Mesendoderm (in vitro differentiated cells): ENCODE data around the gene SPPL2A.
"Not testable (repeated sequence)": the region's sequence is repeated elsewhere in the genome, so short reads cannot be mapped to it uniquely, and the experiment has no call there.

Experiments
- DNase-seq: peaks from one replicate; pipeline ENCODE4 v3.0.0; 2013
- H2AK5ac ChIP-seq: 2 replicates; pipeline ENCODE4 v1.6.1; 2013; ENCODE audit warnings: low read length, inconsistent platforms
- H2BK120ac ChIP-seq: 2 replicates; pipeline ENCODE4 v1.6.1; 2013; ENCODE audit warnings: low read depth, mild to moderate bottlenecking, low read length, moderate library complexity, mixed read lengths
- H2BK15ac ChIP-seq: replicated peaks from 2 replicates; pipeline ENCODE4 v1.6.1; 2013; ENCODE audit warnings: low read depth, mild to moderate bottlenecking, moderate library complexity
- H2BK5ac ChIP-seq: 2 replicates; pipeline ENCODE4 v1.6.1; 2013; ENCODE audit warnings: low read length, inconsistent platforms
- H3K18ac ChIP-seq: 2 replicates; pipeline ENCODE4 v1.6.1; 2013; ENCODE audit warnings: mild to moderate bottlenecking, low read length, mixed read lengths
- H3K23ac ChIP-seq: one replicate; pipeline ENCODE4 v1.6.1; 2013; ENCODE audit warnings: low read length
- H3K27ac ChIP-seq: 2 replicates; pipeline ENCODE4 v1.5.1; 2013; ENCODE audit warnings: low read depth, mild to moderate bottlenecking, inconsistent platforms, low read length, moderate library complexity
- H3K27me3 ChIP-seq: 2 replicates; pipeline ENCODE4 v1.6.1; 2013; ENCODE audit warnings: low read length, control low read depth, mild to moderate bottlenecking, inconsistent platforms; ENCODE audit not compliant: insufficient read depth, poor library complexity
- H3K36me3 ChIP-seq: 2 replicates; pipeline ENCODE4 v1.6.1; 2013; ENCODE audit warnings: low read length, inconsistent platforms; ENCODE audit not compliant: control insufficient read depth, insufficient read depth
- H3K4ac ChIP-seq: one replicate; pipeline ENCODE4 v1.6.1; 2013; ENCODE audit warnings: low read depth, mild to moderate bottlenecking, low read length, moderate library complexity
- H3K4me1 ChIP-seq: 2 replicates; pipeline ENCODE4 v1.6.1; 2013; ENCODE audit warnings: low read depth, low read length, inconsistent platforms; ENCODE audit not compliant: control insufficient read depth
- H3K4me2 ChIP-seq: 2 replicates; pipeline ENCODE4 v1.6.1; 2013; ENCODE audit warnings: low read length
- H3K4me3 ChIP-seq: 2 replicates; pipeline ENCODE4 v1.5.1; 2013; ENCODE audit warnings: mild to moderate bottlenecking, low read length
- H3K56ac ChIP-seq: one replicate; pipeline ENCODE4 v1.6.1; 2013; ENCODE audit warnings: low read length
- H3K79me1 ChIP-seq: 2 replicates; pipeline ENCODE4 v1.6.1; 2013; ENCODE audit warnings: low read length, inconsistent platforms
- H3K79me2 ChIP-seq: 2 replicates; pipeline ENCODE4 v1.6.1; 2013; ENCODE audit warnings: mild to moderate bottlenecking, low read length; ENCODE audit not compliant: control insufficient read depth, insufficient read depth
- H3K9ac ChIP-seq: 2 replicates; pipeline ENCODE4 v1.6.1; 2013; ENCODE audit warnings: low read length, inconsistent platforms
- H4K5ac ChIP-seq: one replicate; pipeline ENCODE4 v1.6.1; 2013; ENCODE audit warnings: low read length
- H4K8ac ChIP-seq: one replicate; pipeline ENCODE4 v1.6.1; 2013; ENCODE audit warnings: low read depth, mild to moderate bottlenecking, control low read depth, low read length, moderate library complexity
- WGBS: extraction: QIAGEN DNeasy Blood & Tissue Kit; methylation state at CpG from one replicate; pipeline ENCODE4 v1.1.7; 2013; ENCODE audit warnings: low lambda C conversion rate, missing lambda C conversion rate; ENCODE audit not compliant: insufficient coverage; ENCODE audit errors: extremely low coverage; 5-methylcytosine and 5-hydroxymethylcytosine counted together

SPPL2A gene

DNA sequence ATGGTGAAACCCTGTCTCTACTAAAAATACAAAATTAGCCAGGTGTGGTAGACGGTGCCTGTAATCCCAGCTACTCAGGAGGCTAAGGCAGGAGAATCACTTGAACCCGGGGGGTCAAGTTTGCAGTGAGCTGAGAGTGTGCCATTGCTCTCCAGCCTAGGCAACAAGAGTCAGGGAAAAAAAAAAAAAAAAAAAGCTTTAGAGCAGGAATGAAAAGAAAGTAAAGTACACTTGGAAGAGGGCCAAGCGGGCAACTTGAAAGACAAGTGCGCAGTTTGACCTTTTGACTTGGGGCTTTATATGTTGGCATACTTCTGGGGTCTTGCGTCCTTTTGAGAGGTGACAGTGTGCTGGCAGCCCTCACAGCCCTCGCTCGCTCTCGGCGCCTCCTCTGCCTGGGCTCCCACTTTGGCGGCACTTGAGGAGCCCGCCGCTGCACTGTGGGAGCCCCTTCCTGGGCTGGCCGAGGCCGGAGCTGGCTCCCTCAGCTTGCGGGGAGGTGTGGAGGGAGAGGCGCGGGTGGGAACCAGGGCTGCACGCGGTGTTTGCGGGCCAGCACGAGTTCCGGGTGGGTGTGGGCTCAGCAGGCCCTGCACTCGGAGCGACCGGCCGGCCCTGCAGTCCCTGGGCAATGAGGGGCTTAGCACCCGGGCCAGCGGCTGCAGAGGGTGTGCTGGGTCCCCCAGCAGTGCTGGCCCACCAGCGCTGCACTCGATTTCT, 46.1 kb upstream of the SPPL2A start:
- H3K23ac ChIP-seq, H2BK15ac ChIP-seq, H3K27me3 ChIP-seq, H3K4me2 ChIP-seq, H2BK5ac ChIP-seq, H4K5ac ChIP-seq, H3K18ac ChIP-seq, H2AK5ac ChIP-seq, H4K8ac ChIP-seq, H2BK120ac ChIP-seq, H3K4me3 ChIP-seq, H3K56ac ChIP-seq, H3K4me1 ChIP-seq, H3K79me2 ChIP-seq, H3K4ac ChIP-seq, H3K79me1 ChIP-seq, H3K27ac ChIP-seq, H3K36me3 ChIP-seq, DNase-seq, H3K9ac ChIP-seq: not testable (repeated sequence)
- no CpG with 5 or more reads among the region's 30 CpGs for WGBS

DNA sequence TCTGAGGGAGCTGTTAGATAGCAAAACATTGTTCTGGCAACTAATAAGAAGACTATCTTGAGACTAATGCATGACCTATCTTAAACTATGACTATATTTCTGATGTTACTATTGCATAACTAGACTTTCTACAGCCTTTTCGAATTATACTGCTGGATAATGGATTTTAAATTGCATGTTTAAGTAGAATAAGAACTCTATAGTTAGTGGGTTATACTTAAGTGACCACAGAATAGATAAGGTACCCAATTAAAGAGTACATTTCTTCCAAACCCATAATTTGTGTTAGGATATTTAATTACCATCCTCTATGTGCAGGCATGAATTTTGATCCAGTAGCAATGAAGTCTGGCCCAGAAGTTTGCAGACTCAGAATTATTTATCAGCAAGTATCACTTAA, 44.6 kb upstream of the SPPL2A start:
- Histone ChIP-seq H3K36me3 (no peaks in the 10 kb centered on the region), H4K5ac (no peak overlapping the region), H3K27ac (no peak overlapping the region), H3K23ac (no peak overlapping the region), H2AK5ac (no peak overlapping the region), H3K27me3 (no peaks in the 10 kb centered on the region), H2BK5ac (no peak overlapping the region), H2BK15ac (no peak overlapping the region), H3K4me1 (no peaks in the 10 kb centered on the region), H3K4ac (no peak overlapping the region), H3K79me1 (no peaks in the 10 kb centered on the region), H4K8ac (no peak overlapping the region), H3K18ac (no peak overlapping the region), H2BK120ac (no peak overlapping the region), H3K4me2 (no peak overlapping the region), H3K4me3 (no peak overlapping the region), H3K79me2 (no peaks in the 10 kb centered on the region), H3K56ac (no peak overlapping the region), H3K9ac (no peak overlapping the region)
- no peak for DNase-seq
- no CpG with 5 or more reads among the region's 1 CpG for WGBS

DNA sequence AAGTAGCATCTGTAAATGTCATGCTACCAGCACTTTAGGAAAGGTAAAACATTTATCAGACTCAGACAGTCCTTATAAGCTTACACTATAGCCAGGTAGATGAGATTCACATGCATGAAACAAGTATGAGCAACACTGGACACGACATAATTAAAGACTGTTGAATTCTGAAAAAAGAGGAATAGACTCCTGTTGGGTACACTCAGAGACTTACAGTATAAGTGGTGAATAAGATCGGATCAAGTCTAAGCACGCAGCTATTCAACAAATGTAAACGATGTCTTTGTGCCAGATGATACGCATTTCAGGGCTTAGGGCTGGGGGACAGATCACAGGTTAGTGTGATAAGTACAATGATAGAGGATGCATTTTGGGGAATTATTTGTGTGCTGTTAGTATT, 43.2 kb upstream of the SPPL2A start:
- Histone ChIP-seq H3K4me1 (no peaks in the 10 kb centered on the region), H2AK5ac (no peak overlapping the region), H3K4ac (no peak overlapping the region), H4K8ac (no peak overlapping the region), H3K36me3 (no peaks in the 10 kb centered on the region), H3K4me3 (no peak overlapping the region), H2BK5ac (no peak overlapping the region), H3K18ac (no peak overlapping the region), H3K79me1 (no peaks in the 10 kb centered on the region), H3K23ac (no peak overlapping the region), H2BK15ac (no peak overlapping the region), H3K27me3 (no peaks in the 10 kb centered on the region), H2BK120ac (no peak overlapping the region), H3K27ac (no peak overlapping the region), H3K4me2 (no peak overlapping the region), H3K9ac (no peak overlapping the region), H3K56ac (no peak overlapping the region), H4K5ac (no peak overlapping the region), H3K79me2 (no peaks in the 10 kb centered on the region)
- no CpG with 5 or more reads among the region's 5 CpGs for WGBS
- no peak for DNase-seq

GRCh38 chr15:50803479-50804180, 38.1 kb upstream of the SPPL2A start:
- Histone ChIP-seq H3K79me2 (no peaks in the 10 kb centered on the region), H4K8ac (no peak overlapping the region), H3K36me3 (no peaks in the 10 kb centered on the region), H3K9ac (no peak overlapping the region), H3K56ac (no peak overlapping the region), H3K4me2 (no peak overlapping the region), H3K23ac (no peak overlapping the region), H2BK120ac (no peak overlapping the region), H3K4me1 (no peaks in the 10 kb centered on the region), H2BK15ac (no peak overlapping the region), H3K27ac (no peak overlapping the region), H4K5ac (no peak overlapping the region), H2BK5ac (no peak overlapping the region), H3K4ac (no peak overlapping the region), H3K18ac (no peak overlapping the region), H2AK5ac (no peak overlapping the region), H3K27me3 (no peaks in the 10 kb centered on the region), H3K79me1 (no peaks in the 10 kb centered on the region), H3K4me3 (no peak overlapping the region)
- WGBS, result no CpG with 5 or more reads among the region's 2 CpGs
- no peak for DNase-seq

DNA sequence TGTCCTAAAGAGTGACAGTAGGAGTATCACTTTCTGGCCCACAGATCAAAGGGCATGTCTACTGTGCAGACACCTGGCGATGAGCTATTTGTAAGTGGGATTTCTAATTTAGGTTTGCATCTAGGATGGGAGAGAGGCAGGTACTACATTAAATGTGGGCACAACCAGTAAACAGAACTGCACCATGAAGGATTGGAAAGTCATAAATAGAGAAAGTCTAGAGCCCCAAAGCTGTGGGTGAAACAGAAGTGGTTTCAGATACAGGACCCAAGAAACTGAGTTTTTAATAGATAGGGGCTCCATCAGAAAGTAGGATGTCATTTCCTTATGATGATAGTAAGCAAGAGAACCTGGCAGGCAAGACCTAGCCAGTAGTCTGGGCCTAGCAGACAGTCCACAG, 35.2 kb upstream of the SPPL2A start:
- Histone ChIP-seq H3K27ac (no peak overlapping the region), H2BK5ac (no peak overlapping the region), H4K8ac (no peak overlapping the region), H3K79me1 (no peaks in the 10 kb centered on the region), H2BK15ac (no peak overlapping the region), H3K4ac (no peak overlapping the region), H3K23ac (no peak overlapping the region), H2AK5ac (no peak overlapping the region), H3K4me1 (no peaks in the 10 kb centered on the region), H3K56ac (no peak overlapping the region), H2BK120ac (no peak overlapping the region), H3K18ac (no peak overlapping the region), H3K36me3 (no peaks in the 10 kb centered on the region), H3K9ac (no peak overlapping the region), H4K5ac (no peak overlapping the region), H3K79me2 (no peaks in the 10 kb centered on the region), H3K27me3 (no peaks in the 10 kb centered on the region), H3K4me2 (no peak overlapping the region), H3K4me3 (no peak overlapping the region)
- no CpG with 5 or more reads among the region's 1 CpG for WGBS
- no peak for DNase-seq
